ENCODE data around the gene AGPAT4.
A peak's percentile ranks its signal among the peaks of the same experiment; 100 is the strongest.

Gene AGPAT4

DNA sequence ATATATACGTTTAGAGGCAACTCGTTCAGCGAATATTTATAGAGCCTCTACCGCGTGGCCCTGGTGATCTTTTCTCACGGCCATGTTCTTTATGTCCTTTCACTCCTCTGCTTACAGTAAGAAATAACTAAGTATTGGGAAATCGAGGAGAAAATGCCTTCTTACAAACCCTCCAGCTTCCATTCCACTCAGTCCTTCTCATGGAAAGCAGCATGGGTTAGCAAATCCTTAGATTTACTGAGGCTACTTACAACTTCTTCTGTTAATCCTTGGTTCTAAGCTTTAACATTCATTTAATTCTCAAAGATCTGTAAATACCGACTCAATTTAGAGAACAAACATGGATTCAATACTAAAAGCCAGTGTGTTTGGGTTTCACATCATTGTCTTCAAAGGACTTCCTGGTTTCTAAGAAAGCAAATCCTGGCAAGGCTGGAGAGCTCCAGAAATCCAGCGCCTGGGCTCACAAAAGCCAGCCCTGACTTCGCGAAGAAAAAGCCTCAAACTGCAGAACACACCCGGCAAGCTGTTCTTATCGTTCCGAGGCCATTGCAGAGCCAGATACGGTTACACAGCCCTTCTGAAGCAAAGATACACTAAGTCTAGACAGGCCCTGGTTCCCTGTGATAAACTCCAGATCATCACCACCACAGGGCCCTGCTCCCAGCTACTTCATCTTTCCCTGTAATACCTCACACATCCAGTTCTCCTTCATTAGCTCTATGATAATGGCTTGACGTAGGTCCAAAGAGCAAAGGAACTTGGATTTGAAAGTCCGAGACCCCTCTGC, 19.2 kb downstream of the AGPAT4 start:
- no peak for DNase-seq

DNA sequence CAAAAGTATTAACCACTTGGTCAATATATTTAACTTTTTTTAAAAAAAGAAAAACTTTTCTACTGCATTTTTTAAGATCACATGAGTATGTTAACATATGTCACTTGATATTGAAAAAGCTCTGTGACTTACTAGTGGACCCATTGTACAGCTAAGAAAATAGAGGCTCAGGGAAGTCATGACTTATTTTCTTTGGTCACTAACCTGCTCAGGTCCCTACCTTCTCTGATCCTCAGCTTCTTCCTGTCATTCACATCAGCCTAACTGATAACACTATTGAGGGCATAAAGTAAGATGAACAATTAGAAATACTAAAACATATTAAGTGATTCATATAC, 19.8 kb downstream of the AGPAT4 start:
- DNase-seq = no peak

DNA sequence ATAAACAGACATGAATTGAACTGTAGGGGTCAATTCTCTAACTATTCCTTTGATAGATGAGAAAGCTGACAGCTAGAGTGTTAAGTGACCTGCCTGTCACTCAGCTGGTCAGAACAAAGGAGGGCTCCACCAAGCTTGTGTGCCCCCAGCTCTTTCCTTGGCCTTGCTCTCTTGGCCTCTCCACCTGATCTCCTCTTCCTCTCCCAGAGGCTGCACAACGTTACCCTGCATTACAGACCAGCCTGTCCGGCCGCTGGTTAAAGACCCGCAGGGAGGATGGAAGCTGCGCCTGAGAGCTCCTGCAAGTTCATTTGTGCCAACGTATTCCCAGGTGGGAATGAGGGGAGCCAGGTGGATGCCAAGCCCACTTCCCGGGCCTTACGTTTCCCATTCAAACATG, 22.5 kb downstream of the AGPAT4 start:
- DNase-seq = no peak

DNA sequence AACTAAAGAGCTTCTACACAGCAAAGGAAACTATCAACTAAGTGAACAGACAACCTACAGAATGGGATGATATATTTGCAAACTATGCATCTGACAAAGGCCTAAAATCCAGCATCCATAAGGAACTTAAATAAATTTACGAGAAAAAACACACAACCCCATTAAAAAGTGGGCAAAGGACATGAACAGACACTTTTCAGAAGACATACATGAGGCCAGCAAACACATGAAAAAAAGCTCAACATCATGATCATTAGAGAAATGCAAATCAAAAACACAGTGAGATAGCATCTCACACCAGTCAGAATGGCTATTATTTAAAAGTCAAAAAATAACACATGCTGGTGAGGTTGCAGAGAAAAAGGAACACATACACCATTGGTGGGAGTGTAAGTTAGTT, 24.5 kb downstream of the AGPAT4 start:
- no peak for DNase-seq

DNA sequence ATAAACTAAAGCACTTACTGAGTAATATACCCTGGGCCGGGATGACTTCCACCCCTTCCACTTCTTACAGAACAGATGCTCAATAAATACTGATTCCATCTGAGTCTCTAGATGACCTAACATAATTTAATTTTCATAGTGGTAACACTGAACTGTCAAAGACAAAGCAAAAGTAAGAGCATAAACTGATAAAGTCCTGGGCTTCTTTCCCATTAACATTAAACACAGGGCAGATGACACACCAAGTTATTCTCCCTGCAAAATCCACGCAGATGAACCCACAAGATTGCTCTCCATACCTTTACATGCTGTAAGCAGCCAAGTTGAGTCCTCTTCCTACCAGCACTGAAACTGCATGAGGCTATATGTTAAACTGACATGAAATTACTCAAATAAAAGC, 27.1 kb downstream of the AGPAT4 start:
- DNase-seq = no peak

DNA sequence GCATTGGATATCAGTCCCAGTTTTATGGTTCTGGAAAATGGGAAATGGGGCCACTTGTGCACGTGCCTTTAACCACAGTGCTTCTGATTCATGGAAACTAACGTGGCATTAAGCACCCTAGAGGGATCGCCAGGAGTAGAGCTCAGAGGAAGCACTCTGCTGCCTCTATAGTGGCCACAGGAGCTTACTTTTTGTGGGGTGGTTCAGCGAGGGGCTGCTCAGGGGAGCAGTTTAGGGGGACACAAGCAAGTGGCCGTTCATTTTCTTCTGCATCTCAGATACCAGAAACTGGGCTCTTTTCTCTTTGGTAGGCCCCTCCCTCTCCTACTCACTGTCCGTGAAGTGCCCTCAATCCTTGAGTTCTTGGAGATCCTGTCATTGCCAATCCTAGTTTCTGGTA, 28.5 kb downstream of the AGPAT4 start:
- no peak for DNase-seq

DNA sequence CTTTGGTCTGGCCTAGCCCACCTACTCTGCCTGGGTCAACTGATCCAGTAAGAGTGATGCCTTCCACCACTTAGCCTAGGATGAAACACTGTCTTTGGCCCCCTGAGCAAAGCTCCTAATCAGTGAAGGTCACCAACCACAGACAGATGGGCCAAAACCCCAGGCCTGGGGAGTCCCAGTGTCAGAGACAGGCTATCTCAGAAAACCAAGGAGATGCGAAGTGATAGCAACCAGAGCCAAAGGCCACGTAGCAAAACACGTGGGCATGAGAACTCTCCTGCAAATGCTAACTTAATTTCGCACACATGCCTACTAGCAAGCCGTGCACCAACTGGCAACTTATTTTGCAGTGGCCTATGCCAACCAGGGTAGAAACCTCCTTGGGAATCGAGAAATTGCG, 29.1 kb downstream of the AGPAT4 start:
- DNase-seq = no peak

DNA sequence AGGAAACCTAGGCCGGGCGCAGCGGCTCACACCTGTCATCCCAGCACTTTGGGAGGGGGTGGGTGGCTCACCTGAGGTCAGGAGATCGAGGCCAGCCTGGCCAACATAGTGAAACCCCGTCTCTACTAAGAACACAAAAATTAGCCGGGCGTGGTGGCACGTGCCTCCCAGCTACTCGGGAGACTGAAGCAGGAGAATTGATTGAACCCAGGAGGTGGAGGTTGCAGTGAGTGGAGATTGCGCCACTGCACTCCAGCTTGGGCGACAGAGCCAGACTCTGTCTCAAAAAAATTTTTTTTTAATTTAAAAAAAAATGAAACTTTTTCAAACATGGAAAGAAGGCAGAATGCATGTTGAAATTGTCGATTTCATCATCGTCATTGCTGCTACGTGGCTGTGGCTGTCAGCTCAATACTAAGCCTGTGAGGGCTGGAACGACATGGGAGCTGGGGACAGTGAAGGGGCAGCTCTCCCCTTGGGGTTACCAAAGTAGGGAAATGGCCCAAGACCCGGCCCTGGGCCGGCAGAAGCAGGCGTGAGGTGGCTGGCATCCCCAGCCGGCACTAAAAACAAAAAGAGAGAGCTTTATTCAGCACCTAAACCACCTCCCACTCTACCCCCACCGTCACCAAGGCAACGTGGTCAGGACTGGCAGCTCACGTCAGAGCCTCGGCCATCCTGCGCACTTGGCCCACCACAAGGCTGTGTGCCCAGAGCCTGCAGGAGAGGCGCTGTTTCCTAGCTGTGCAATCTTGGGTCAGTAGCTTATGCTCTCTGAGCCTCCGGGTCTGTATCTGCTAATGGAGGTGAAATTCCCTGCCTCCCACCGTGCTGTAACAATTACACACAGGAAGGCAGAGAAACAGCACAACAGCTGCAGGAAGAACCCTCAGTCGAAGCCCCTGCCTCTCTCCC, 30.8 kb downstream of the AGPAT4 start:
- peak; percentile 40 for DNase-seq

DNA sequence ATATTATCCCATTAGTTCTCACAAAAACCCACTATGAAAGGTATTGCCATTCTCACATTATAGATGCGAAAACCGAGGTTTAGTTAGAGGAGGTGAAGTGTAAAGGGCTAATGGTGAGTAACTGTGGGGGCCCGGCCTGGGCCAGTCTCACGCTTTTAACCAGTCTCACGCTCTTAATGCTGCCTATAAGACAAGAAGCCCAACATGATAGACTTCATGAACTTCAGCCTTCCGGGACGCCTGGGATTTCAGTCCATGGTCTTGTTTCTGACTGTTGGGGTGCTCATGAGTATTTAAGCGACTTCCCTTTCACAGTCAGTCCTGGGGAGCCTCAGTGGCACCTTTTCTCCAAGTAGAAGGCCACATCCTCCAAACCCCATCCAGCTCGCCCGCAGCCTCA, 31.7 kb downstream of the AGPAT4 start:
- no peak for DNase-seq

DNA sequence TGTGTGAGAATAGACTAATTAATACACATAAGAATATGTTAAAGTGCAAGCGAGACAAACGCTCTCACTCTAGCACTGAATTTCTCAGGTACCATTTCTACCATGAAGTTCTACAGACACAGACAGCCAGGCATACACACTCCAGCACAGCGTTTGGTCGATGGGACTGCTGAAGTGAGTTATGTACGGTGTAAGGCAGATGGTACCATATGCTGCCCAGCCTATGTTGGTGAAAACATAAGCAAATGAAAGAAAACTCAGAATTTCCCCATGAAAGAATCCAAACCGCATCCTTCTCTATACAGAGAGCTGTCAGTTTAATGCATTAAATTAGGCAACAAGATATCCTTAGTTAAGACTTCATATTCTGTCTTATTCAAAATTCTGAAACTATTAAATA, 34.9 kb downstream of the AGPAT4 start:
- no peak for DNase-seq

DNA sequence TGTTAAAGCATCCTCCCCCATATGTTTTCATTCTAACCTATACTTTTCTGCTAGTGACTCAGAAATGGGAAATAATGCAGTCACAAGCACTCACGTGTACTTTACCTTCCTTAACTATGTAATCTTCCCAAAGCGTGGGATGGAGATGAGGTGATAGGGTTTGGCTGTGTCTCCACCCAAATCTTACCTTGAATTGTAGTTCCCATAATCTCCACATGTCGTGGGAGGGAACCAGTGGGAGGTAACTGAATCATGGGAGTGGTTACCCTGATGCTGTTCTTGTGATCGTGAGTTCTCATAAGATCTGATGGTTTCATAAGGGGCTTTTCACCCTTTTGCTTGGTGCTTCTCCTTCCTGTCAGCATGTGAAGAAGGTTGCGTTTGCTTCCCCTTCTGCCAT, 35.4 kb downstream of the AGPAT4 start:
- no peak for DNase-seq

DNA sequence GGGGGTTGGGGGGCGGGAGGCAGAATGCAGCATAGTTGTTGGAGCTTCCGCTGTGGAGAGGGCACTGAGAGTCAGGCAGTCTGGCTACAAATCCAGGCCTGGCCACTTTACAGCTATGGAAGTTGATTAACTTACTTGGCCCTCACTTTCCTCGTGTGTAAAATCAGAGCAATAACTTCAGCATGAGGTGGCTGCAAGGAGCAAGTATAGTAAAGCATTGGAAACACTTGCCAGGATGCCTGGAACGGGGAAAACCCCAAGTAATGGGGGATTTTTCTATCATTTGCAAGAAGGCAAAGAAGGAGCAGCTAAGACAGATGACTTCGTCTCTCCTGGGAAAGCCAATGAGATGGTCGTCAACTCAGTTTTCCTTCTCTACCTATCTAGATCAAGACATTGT, 35.8 kb downstream of the AGPAT4 start:
- DNase-seq = no peak

DNA sequence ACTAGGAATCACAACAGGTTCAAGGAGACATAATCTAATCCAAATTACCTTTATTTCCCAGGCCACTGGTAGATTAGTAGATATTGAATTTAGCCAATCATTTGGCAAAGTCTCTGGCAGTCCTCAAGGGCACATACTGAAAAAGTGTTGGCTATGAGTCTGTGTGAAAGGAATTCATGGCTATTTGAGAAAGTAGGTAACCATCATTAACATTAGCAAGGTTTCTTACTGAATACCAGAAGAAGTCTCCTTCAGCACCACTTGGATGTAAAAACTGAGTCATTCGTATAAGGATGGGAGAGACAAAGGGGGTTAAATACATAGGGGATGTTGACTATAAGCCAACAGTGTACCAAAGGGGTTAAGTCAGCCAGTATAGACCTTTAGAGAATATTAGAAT, 36.7 kb downstream of the AGPAT4 start:
- no peak for DNase-seq

DNA sequence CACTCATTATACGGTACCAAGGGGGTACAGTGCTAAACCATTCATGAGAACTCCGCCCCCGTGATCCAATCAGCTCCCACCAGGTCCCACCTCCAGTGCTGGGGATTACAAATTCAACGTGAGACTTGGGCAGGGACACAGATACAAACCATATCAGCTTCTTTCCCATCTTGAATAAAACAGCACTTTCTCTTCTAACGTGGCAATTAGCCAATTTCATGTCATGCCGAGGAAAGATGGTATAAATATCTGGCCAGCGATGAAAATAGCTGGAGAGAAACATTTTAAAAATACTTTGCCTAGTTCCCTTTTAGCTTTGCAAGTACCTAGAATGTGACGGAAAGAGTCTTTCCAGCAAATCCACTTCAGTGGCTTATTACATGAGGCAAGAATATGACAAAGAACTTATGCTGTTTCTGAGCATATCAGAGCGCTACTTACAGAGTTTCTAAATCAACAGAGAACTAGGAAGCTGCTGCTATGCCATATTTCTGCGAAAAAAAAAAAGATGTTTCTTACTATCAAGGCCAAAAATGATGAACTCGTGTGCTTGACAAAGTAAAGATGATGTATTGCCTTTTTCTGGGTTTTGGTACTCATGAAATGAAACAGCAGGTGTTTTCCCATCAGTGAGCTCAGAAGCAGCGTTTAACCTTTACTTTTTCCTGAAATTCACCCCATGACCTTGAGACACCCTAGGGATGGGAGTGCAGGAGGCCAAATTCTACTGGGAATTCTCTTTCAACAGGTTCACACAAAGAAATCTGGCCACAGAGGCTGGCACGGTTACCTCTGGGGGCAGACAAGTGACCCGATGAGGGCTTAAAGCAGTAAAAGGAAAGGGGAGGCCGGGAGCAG, 37.9 kb downstream of the AGPAT4 start:
- DNase-seq = no peak

DNA sequence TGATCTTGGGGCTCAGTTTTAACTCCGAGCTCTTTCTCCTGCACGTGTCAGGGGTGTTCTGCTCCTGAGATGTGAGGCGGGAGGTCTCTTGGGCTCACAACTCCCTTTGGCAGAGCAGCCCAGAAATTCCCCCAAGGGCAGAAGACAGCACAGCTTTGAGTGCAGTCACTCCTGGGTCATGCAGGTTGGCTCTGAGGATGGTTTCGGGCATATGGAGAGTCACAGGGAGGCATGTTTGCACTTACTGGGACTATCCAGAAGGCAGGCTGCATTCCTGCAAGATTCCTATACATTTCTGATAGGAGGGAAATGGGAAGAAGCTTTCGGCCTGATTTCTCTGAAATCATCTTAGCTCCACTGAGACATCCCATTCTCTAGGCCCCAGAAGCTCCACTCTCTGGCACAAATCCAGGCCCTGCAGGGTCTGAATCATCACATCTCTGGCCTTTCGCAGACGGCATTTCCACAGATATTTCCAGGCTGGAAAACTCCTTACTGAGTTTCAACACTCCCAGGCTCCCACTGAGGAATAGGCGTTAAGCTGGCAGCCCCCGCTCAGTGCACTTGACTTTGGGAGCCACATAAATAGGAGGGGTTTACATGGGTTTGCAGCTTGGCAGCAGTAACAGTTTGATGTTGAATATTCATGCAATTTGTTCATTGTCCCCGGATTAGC, 39.7 kb downstream of the AGPAT4 start:
- DNase-seq = no peak

DNA sequence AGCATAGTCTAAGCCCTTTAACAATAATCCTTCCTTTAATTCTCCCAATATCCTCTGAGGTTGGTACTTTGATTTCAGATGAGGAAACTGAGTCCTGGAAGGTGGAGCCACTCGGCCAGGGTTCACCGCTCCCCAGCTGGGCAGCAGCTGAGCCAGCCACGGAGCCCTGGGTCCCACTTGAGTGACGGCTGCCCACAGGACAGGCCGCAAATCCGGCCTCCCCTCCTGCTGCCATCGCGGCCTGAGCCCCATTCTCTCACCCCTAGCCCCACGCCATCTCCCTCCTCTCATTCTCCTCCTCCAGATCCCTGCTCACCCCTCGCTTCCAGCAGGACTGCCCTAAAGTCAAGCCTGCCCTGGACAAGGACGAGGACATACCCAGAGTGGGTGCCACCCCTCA, 41.4 kb downstream of the AGPAT4 start:
- DNase-seq = no peak

DNA sequence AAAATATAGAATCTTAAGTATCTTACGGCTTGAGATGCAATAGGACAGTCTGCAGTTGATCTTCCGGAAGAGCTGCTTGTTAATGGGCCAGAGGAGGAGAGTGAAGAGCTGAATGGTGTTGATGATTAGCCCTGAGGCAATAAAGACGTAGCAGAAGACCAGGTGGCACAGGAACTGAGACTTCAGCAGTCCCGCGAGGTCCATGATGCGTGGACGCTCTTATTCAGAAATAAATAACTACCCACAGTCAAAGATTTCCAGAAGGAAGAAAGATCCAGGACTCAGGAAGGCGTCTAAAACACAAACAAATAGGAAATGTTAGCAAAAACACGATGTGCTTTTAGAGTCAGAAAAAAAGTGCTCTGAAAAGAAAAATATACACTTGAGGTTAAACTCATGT, 41.9 kb downstream of the AGPAT4 start:
- no peak for DNase-seq

DNA sequence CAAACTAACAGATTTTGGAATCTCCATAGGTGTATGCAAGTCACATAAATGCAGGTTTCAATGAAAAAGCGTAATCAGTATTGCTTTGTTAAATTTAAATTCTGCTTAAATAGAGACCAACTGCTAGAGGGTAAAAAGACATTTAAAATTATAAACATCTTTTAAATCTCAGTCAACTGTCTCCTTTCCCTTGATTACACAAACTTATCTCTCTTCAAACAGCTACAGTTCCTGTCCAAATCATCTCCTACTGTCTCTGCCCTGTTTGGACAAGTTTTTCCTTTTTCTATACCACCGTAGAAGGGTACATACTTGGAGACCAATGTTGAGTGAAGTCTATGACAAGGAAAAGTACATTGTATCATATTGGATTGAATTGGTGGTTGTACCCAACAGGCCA, 43.5 kb downstream of the AGPAT4 start:
- DNase-seq = no peak

DNA sequence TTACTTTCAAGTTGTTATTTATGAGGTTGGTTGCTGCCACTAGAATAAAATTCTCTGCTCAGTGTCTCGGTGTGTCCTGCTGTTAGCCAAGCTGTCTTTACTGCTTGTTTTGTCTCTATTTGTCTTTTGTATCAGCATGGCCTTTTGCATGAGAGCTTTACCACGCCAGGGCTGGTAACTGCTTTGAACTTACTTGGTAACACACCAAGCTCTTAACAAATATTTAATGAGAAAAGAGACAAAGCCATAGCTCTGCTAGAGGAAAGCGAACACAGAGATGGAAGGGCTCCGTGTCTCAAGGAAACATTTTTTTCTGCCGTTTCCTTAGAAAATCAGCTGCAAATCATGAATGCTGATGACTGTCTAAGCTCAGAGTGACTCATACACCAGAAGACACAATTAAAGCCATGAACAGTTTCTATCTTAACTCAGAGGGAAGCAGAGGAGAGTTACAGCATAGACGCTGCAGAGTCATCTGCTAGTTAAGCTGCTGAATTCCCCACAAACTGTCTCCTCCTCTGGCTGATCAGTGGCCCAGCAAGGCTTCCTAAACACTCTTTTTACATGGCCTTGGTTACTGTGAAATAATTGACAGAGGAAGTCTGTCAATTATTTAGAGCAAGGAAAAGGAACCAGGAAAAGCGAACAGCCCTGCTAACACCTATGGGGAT, 44.8 kb downstream of the AGPAT4 start:
- DNase-seq = no peak

DNA sequence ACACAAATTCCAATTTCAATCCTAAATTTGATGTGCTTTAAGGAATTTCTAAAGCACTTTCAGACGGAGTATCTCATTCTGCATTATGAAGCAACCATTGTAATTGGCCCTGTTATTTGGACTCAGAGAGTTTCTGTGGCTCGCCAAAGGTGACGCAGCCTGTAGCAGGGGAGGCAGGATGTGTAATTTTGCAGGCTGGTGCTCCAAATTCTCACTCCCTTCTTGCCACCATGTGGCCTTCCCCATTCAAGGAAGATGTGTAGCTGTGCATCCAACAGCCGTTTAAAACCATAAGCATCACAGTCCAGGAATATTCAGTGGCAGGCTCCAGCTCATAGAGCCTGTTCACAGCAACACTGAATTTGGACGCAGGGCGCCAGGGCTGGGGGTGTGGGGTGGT, 45.8 kb downstream of the AGPAT4 start:
- no peak for DNase-seq

DNA sequence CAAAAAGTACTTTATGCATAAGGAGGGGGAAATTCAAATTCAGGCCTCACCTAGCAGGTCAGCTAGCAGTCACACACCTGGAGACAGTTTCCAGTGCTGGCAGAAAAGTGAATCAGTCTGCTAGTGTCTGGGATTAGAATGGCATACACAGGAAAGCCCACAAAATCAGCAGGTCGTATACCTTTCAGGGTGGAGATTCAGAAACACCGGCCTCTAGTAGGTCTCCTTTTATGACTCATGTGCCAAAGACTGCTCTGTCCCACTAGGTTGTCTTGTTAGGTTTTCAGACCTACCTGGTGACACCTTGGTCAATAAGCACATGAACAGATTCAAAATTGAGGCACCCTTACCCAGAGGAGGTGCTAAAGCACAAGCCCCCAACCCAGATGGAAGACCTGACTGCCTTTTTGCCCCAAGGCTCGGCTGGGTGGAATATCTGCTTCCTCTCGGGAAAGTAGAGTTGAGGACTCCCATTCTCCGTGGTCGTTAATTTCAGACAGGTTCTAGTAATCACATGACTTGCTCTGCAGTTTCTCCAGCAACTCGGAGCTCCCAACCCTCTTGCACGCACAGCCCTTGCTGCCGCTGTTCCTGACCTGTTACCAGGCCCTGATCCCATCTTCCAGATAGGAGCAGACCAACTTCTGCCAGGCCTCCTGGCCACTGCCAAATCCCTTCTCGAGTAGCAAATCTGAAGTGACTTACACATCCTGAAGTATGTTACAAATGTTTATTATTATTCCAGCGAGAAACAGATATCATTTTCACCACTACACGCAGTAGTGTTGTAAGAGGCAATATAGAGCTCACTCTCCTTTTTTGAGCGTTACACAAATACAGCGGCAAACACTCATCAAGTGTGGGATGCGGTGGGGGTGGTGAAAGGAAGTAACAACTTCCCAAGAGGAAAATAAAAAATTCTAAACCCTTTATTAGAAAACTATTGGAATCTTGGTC, 46.6 kb downstream of the AGPAT4 start:
- DNase-seq = no peak
